Measurements from ENCODE around the gene SLC9A5.
A peak's percentile ranks its signal among the peaks of the same experiment; 100 is the strongest.

SLC9A5 gene

DNA sequence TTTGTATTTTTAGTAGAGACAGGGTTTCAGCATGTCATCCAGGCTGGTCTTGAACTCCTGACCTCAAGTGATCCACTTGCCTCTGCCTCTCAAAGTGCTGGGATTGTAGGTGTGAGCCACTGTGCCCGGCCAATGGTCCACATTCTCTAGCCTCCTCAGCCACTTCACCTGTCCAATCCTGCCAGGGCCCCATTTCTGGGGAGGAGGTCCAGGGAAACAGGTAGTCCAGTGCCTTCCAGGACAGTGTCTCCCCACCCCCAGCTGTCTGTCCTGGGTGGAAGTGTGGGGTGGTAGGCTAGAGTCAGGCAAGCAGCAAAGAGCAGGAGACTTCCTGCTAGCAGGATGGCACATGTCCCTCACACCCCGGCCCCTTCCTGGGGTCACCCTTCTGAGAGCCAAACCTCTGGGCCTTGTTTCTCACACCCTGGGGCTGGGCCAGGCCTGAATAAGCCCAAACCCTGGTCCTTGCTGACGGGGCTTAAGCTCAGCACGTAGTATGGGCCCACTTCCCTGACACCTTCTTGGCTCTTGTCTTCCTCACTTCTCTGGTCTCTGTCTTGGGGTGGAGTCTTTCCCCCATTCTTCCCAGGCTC, 6.5 kb upstream of the SLC9A5 start:
- DNase-seq (ENCODE audit: extremely low read depth, low read depth): no peak
- TF ChIP-seq, protein P1, sequence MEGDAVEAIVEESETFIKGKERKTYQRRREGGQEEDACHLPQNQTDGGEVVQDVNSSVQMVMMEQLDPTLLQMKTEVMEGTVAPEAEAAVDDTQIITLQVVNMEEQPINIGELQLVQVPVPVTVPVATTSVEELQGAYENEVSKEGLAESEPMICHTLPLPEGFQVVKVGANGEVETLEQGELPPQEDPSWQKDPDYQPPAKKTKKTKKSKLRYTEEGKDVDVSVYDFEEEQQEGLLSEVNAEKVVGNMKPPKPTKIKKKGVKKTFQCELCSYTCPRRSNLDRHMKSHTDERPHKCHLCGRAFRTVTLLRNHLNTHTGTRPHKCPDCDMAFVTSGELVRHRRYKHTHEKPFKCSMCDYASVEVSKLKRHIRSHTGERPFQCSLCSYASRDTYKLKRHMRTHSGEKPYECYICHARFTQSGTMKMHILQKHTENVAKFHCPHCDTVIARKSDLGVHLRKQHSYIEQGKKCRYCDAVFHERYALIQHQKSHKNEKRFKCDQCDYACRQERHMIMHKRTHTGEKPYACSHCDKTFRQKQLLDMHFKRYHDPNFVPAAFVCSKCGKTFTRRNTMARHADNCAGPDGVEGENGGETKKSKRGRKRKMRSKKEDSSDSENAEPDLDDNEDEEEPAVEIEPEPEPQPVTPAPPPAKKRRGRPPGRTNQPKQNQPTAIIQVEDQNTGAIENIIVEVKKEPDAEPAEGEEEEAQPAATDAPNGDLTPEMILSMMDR (IDR thresholded peaks at IDR 0.05; ENCODE audit: low read depth, low read length, missing control alignments): no peak
- H3K4me3 ChIP-seq (replicated peaks; ENCODE audit: low read depth, low read length): no peak overlapping the region

DNA sequence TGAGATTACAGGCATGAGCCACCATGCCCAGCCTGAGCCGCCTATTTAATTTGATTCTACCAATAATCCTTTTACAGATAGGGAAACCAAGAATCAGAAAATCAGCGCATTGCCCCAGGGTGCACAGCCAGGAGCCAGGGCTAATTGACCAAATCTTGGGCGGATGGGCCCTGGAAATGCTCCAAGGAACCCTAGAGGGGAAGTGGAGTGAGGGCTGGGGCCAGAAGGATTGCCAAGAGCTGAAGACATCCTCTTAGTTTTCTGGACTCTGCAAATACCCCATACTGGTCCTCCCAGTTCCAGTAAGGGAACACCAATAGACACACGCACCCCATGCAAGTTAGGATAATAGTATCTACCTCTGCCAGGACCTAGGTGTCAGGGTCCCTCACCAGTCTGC, 5.3 kb upstream of the SLC9A5 start:
- no peak for DNase-seq (ENCODE audit: extremely low read depth, low read depth)
- TF ChIP-seq, protein P1 (IDR thresholded peaks at IDR 0.05; ENCODE audit: low read depth, low read length, missing control alignments): no peak
- H3K4me3 ChIP-seq (replicated peaks; ENCODE audit: low read depth, low read length): no peak overlapping the region

DNA sequence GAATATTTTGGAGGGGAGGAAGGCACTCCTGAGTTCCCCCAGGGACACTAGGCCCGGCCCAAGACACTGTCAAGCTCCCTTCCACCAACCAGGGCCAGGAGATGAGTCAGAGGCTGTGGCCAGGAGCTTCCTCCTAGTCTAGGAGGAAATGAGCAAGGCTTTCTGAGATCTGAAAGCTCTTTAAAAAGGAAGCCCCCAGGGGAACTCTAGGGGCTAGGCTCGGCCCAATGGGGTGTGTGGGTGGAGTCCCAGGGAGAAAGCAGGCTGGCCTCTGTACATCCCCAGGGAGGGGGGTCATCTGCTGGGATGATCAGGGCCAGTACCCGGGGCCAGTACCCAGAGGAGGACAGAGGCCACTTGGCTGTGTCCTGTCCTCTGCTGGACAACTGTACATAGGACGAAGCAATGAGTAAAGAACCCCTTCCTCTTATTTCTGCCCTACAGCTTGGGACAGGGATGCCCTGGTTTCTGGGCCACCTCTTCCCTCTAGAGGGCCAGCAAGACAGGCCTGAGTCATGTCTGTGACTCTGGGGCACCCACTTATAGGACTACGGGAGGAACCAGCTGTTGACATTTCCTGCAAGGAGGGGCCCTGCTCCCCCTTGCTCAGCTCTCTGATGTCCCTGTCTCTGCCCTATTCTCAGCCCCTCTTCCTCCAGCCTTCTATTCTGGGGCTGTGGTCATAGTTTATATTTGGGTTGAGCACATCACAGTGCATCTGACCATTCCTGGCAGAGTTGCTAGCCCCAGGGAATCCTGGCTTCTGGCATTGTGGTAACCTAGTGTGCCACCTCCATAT, 4.2 kb upstream of the SLC9A5 start:
- TF ChIP-seq, protein P1 (IDR thresholded peaks at IDR 0.05; ENCODE audit: low read depth, low read length, missing control alignments): no peak
- peak; percentile 71 for DNase-seq (ENCODE audit: extremely low read depth, low read depth)
- peak overlapping the region; percentile 72 for H3K4me3 ChIP-seq (replicated peaks; ENCODE audit: low read depth, low read length)

DNA sequence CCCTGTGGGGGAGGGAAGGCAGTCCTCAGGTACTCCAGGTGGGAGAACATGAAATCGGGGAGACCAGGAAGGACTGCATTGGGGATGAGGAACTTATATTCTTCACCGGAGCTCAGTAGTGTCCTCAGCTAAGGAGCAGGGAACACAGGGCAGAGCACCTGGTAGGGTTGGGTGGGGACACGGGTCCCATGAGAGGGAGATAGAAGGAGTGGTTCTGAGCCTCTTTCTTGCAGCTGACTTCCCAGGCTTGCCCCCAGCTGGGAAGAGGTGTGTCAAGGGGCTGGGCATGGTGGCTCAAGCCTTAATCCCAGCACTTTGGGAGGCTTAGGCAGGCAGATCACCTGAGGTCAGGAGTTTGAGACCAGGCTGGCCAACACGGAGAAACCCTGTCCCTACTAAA, 3.6 kb upstream of the SLC9A5 start:
- H3K4me3 ChIP-seq (replicated peaks; ENCODE audit: low read depth, low read length): peak overlapping the region; percentile 72
- TF ChIP-seq, protein P1 (IDR thresholded peaks at IDR 0.05; ENCODE audit: low read depth, low read length, missing control alignments): no peak
- DNase-seq (ENCODE audit: extremely low read depth, low read depth): no peak

DNA sequence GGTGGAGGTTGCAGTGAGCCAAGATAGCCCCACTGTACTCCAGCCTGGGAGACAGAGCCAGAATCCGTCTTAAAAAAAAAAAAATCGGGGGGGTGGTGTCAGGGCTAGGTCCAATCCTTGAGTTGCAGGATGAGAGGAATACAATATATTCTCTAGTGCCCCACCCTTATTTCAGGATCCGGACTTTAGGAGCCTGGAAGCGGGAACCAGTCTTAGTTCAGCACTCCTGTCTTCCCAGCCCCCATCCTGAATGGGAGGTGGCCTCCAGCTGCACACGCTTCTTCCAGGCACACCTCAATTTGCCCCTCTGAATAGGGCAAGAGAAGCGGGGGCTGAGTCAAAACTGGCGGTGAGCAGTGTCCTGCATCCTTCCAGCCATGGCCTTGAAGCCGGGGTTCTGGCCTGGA, 3.1 kb upstream of the SLC9A5 start:
- peak overlapping the region; percentile 72 for H3K4me3 ChIP-seq (replicated peaks; ENCODE audit: low read depth, low read length)
- TF ChIP-seq, protein P1 (IDR thresholded peaks at IDR 0.05; ENCODE audit: low read depth, low read length, missing control alignments): no peak
- DNase-seq (ENCODE audit: extremely low read depth, low read depth): no peak

DNA sequence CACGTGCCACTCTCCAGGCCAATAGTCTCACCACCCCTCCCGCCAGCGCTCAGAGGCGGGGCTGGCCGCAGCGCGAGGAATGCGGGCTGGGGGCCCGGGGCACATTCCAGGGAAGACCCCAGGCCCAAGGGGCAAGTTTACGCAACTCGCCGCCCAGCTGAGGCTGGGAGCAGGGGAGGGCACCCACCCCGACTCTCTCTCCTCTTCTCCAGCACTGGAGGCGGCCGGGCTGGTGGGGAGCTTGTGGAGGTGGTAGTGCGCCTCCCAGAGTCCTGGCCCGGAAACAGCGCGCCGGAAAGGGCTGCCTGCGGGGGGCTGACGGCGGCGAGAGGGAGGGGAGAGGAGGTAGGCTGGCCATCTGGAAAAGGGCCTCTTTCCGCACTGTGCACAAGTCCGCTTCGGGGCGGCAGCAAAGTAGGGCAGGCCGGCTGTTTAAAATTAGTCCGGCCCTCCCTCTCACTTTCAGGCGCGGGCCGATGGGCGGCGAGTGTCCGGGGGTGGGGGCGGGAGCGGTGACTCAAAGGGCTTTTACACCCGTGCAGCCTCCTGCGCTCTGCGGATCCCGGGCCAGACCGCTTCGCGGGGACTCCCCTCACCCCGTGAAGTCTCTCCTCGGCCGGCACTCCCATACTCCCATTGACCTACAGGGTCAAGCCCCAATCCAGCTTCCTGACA, 2.6 kb upstream of the SLC9A5 start:
- TF ChIP-seq, protein P1 (IDR thresholded peaks at IDR 0.05; ENCODE audit: low read depth, low read length, missing control alignments): peak; percentile 39
- DNase-seq (ENCODE audit: extremely low read depth, low read depth): peak; percentile 59
- H3K4me3 ChIP-seq (replicated peaks; ENCODE audit: low read depth, low read length): peak overlapping the region; percentile 72

All from HFF-Myc (cell line).